Measurements from ENCODE around the gene FBXO42. TPM values are rescaled to one million over a fixed set of nuclear protein-coding genes. Genes with fewer than 3 reads are reported as not detected.
"Not testable (repeated sequence)": the region's sequence is repeated elsewhere in the genome, so short reads cannot be mapped to it uniquely, and the experiment has no call there.

FBXO42 gene
- total RNA-seq, 6 donors from 2014 or later = 20.8 to 41.9 (median 24.0) TPM

DNA sequence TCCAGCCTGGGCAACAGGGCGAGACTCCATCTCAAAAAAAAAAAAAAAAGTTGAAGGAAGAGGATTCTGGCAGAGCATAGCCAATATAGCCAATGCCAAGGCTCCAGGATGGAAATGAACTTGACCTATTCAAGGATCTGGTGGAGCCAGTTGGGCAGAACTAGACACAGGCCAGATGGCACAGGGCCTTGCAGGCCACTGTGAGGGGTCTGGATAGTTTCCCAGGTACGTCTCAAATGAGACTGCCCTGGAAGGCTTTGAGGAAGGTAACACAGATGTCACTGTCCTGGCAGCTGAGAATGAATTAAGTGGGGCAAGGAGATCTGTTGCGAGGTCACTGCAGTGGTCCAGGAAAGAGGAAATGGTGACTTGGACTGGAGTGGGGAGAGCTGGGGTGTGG is 127.8 kb downstream of the FBXO42 start:
- no peak overlapping the region for H3K27ac ChIP-seq
- DNase-seq (no peak), ATAC-seq (ENCODE audit: low FRiP score in 2 of 2) (no peak)
- H3K36me3 ChIP-seq = no peaks in the 10 kb centered on the region
- H3K9me3 ChIP-seq = peaks cover 0 to 6% (median 0%) of the 10 kb centered on the region in 4 donors
- no peak overlapping the region for H3K4me3 ChIP-seq
- peaks cover 0 to 19% (median 9%) of the 10 kb centered on the region in 4 donors for H3K4me1 ChIP-seq
- H3K27me3 ChIP-seq = peaks cover 0 to 9% (median 7%) of the 10 kb centered on the region in 4 donors
- TF ChIP-seq POLR2AphosphoS5 (IDR thresholded peaks at IDR 0.05) (no peak), POLR2A (IDR thresholded peaks at IDR 0.05) (no peak), EP300 (IDR thresholded peaks at IDR 0.05) (no peak)
- TF ChIP-seq, protein P1, sequence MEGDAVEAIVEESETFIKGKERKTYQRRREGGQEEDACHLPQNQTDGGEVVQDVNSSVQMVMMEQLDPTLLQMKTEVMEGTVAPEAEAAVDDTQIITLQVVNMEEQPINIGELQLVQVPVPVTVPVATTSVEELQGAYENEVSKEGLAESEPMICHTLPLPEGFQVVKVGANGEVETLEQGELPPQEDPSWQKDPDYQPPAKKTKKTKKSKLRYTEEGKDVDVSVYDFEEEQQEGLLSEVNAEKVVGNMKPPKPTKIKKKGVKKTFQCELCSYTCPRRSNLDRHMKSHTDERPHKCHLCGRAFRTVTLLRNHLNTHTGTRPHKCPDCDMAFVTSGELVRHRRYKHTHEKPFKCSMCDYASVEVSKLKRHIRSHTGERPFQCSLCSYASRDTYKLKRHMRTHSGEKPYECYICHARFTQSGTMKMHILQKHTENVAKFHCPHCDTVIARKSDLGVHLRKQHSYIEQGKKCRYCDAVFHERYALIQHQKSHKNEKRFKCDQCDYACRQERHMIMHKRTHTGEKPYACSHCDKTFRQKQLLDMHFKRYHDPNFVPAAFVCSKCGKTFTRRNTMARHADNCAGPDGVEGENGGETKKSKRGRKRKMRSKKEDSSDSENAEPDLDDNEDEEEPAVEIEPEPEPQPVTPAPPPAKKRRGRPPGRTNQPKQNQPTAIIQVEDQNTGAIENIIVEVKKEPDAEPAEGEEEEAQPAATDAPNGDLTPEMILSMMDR (IDR thresholded peaks at IDR 0.05) = no peak
- 90 to 92% methylated on average over 3 of the region's 3 CpGs for WGBS, 2 donors

DNA sequence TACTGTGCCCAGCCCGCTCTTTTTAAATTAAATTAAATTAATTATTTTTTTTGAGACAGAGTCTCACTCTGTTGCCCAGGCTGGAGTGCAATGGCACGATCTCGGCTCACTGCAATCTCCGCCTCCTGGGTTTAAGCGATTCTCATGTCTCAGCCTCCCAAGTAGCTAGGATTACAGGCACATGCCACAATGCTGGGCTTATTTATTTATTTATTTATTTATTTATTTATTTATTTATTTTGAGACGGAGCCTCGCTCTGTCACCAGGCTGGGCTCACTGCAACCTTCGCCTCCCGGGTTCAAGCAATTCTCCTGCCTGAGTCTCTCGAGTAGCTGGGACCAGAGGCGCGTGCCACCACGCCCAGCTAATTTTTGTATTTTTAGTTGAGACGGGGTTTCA is 129.6 kb downstream of the FBXO42 start:
- not testable (repeated sequence) for DNase-seq; H3K27ac ChIP-seq; H3K27me3 ChIP-seq; ATAC-seq (ENCODE audit: low FRiP score in 2 of 2); H3K4me3 ChIP-seq; H3K36me3 ChIP-seq; H3K9me3 ChIP-seq
- WGBS, 2 donors = 92 to 94% methylated on average over 14 of the region's 14 CpGs
- H3K4me1 ChIP-seq = peaks cover 4 to 20% (median 12%) of the 10 kb centered on the region in 4 donors

DNA sequence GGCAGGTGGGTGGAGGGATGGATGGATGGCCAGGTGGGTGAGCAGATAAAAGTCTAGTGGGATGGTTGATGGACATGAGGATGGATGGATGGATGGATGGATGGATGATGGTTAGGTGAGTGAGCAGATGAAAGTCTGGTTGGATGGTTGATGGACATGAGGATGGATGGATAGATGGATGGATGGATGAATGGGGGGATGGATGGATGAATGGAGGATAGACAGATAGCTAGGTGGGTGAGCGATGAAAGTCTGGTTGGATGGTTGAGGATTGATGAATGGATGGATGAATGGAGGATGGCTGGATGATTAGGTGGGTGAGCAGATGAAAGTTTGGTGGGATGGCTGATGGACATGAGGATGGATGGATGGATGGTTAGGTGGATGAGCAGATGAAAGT is 130.8 kb downstream of the FBXO42 start:
- DNase-seq = no peak
- Histone ChIP-seq H3K36me3 (no peaks in the 10 kb centered on the region), H3K4me1 (peaks cover 11 to 17% (median 12%) of the 10 kb centered on the region in 4 donors), H3K4me3 (no peak overlapping the region), H3K27me3 (no peaks in the 10 kb centered on the region), H3K9me3 (no peaks in the 10 kb centered on the region), H3K27ac (no peak overlapping the region)
- no peak for ATAC-seq (ENCODE audit: low FRiP score in 2 of 2)
- TF ChIP-seq POLR2AphosphoS5 (IDR thresholded peaks at IDR 0.05) (no peak), POLR2A (IDR thresholded peaks at IDR 0.05) (no peak), EP300 (IDR thresholded peaks at IDR 0.05) (no peak)
- TF ChIP-seq, protein P1 (IDR thresholded peaks at IDR 0.05) = no peak
- WGBS, 2 donors = 98 to 100% methylated on average over 1 of the region's 1 CpG

DNA sequence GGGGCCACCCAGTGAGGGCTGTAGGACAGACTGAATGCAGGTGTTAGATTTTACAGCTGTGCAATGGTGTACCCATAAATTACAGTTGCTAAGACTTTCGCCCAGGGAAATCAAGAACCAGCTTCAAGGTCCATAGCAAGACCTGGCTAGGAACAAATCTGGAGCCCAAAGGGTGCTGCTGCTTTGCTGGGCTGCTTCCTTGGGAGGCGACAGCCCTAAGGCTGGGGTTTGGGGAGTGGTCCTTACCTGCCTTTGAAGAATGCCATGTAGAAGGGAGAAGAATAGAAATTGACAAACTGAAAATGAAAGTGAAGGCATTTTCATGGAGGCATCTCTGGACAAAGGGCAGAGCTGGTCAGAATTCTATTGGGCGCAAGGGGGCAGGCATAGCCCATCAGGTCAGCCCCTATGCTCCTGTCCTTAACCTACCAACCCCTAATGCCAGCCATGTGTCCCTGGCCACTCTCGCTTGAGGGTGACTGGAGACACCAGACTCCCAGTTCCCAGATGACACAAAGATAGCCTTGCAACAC is 132.2 kb downstream of the FBXO42 start:
- H3K4me1 ChIP-seq = peaks cover 17 to 23% (median 21%) of the 10 kb centered on the region in 4 donors
- no peak overlapping the region for H3K4me3 ChIP-seq
- DNase-seq (no peak), ATAC-seq (ENCODE audit: low FRiP score in 2 of 2) (no peak)
- H3K27ac ChIP-seq = no peak overlapping the region
- no peaks in the 10 kb centered on the region for H3K9me3 ChIP-seq
- no peaks in the 10 kb centered on the region for H3K27me3 ChIP-seq
- WGBS, 2 donors = 91 to 97% methylated on average over 3 to 4 of the region's 4 CpGs
- TF ChIP-seq POLR2A (IDR thresholded peaks at IDR 0.05) = no peak
- no peak for TF ChIP-seq POLR2AphosphoS5 (IDR thresholded peaks at IDR 0.05)
- no peak for TF ChIP-seq EP300 (IDR thresholded peaks at IDR 0.05)
- TF ChIP-seq, protein P1 (IDR thresholded peaks at IDR 0.05) = no peak
- no peaks in the 10 kb centered on the region for H3K36me3 ChIP-seq

DNA sequence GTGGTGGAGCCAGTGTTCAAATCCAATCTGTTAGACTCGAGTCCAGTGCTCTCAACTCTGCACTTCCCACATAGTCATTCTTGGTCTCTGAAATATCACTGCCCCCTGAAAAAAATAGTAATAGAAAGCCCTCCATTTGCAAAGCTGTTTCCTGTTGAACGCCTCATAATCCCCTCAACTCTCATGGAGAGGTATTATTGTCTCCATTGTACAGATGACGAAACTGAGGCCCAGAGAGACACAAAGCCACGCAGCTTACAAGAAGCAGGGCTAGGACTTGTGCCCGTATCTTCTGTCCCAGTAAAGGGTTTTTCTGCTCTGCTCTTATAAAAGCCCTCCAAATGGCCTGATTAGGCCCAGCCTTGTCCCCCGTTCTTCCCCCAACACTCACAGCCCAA is 133.6 kb downstream of the FBXO42 start:
- Histone ChIP-seq H3K4me1 (peaks cover 17 to 27% (median 21%) of the 10 kb centered on the region in 4 donors), H3K36me3 (no peaks in the 10 kb centered on the region), H3K27ac (peak overlapping the region in 1 of 4 donors; percentile 77), H3K27me3 (no peaks in the 10 kb centered on the region), H3K4me3 (no peak overlapping the region), H3K9me3 (no peaks in the 10 kb centered on the region)
- ATAC-seq (ENCODE audit: low FRiP score in 2 of 2) (no peak), DNase-seq (no peak)
- 93 to 97% methylated on average over 6 of the region's 6 CpGs for WGBS, 2 donors
- TF ChIP-seq EP300 (IDR thresholded peaks at IDR 0.05) (no peak), POLR2A (IDR thresholded peaks at IDR 0.05) (no peak), POLR2AphosphoS5 (IDR thresholded peaks at IDR 0.05) (no peak)
- TF ChIP-seq, protein P1 (IDR thresholded peaks at IDR 0.05) = no peak

Measured in upper lobe of left lung (tissue), 6 donors.